ENCODE measurements around the gene DBH.

Gene DBH

DNA sequence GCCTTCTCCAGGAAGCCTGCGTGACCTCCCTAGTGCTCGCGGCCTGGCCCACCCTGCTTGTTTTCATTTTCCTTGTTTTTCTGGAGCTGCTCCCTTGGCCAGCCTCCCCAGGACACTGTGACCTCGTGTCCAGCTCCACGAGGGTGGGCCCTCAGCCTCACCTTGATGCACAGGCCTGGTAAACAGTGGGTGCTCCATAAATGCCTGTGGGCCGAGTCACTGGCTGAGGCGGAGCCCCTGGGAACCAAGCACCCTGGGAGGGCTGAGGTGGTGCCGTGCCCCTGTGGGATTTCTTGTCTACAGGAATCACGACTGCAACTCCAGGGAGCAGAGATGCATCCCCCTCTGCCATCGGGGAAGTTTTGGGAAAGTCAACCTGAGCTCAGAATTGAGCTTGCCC is 44.2 kb upstream of the DBH start:
- no peak overlapping the region for H3K4me3 ChIP-seq (ENCODE audit: low read length)
- TF ChIP-seq, protein P1, sequence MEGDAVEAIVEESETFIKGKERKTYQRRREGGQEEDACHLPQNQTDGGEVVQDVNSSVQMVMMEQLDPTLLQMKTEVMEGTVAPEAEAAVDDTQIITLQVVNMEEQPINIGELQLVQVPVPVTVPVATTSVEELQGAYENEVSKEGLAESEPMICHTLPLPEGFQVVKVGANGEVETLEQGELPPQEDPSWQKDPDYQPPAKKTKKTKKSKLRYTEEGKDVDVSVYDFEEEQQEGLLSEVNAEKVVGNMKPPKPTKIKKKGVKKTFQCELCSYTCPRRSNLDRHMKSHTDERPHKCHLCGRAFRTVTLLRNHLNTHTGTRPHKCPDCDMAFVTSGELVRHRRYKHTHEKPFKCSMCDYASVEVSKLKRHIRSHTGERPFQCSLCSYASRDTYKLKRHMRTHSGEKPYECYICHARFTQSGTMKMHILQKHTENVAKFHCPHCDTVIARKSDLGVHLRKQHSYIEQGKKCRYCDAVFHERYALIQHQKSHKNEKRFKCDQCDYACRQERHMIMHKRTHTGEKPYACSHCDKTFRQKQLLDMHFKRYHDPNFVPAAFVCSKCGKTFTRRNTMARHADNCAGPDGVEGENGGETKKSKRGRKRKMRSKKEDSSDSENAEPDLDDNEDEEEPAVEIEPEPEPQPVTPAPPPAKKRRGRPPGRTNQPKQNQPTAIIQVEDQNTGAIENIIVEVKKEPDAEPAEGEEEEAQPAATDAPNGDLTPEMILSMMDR (conservative IDR thresholded peaks at IDR 0.05; ENCODE audit: low read length), result no peak
- no peak for DNase-seq (ENCODE audit: low read depth)

- H3K4me3 ChIP-seq (ENCODE audit: low read length), result no peak overlapping the region
- TF ChIP-seq, protein P1 (conservative IDR thresholded peaks at IDR 0.05; ENCODE audit: low read length), result peak; percentile 9; the same call in 1 of the 2 replicates
- DNase-seq (ENCODE audit: low read depth), result no peak
These were observed 43.3 kb upstream of the DBH start for GRCh38 chr9:133592731-133593409.

DNA sequence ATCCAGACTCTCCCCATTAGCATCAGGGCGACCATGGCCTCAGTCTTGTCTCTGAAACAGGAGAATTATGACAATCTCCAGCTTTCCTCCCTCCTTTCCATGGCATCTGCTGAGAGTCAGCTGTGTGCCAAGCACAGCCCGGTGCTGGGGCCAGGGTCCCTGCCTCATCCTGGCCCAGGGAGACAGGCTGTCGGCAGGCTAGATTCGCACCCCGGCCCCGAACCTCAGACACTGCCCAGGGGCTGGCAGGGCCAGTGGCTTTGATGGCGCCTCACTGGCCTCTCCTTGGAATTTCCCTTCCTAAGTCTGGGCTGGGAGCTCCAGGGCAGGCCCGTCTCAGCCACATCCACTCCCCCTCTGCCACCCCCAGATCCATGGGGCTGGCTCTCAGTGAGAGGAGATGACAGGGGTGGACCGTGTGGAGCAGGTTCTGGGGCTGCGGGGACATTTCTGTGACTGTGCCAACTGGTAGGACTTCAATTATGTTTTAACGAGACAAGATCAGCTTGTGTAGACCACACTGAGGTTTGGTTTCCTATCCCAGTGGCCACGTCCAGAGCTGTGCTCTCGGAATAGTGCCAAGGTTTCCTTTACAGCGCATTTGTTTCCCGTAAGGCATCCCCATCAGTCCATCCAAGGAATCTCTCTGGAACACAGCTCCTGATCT is 42.4 kb upstream of the DBH start:
- DNase-seq (ENCODE audit: low read depth), result no peak
- TF ChIP-seq, protein P1 (conservative IDR thresholded peaks at IDR 0.05; ENCODE audit: low read length), result no peak
- H3K4me3 ChIP-seq (ENCODE audit: low read length), result no peak overlapping the region

DNA sequence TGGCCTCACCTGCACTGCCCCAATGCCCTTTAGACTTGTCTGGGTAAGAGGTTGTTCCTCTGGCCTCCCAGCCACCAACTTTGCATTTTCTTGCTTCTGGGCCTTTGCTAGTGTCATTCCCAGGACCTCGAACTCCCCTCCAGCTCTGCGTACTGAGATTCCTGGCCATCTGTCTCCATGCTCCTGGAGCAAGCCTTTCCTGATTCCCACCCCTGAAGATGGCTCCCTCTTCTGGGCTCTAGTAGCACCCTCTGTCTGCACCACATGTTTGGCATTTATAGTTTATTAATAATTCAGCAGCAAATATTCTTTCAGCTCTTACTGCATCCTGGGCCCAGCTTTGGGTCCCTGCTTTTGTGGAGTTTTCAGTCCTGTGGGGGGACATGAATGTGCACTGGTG is 41.9 kb upstream of the DBH start:
- TF ChIP-seq, protein P1 (conservative IDR thresholded peaks at IDR 0.05; ENCODE audit: low read length), result no peak
- H3K4me3 ChIP-seq (ENCODE audit: low read length), result no peak overlapping the region
- DNase-seq (ENCODE audit: low read depth), result no peak

- TF ChIP-seq, protein P1 (conservative IDR thresholded peaks at IDR 0.05; ENCODE audit: low read length), result no peak
- no peak overlapping the region for H3K4me3 ChIP-seq (ENCODE audit: low read length)
- no peak for DNase-seq (ENCODE audit: low read depth)
These were observed 40.3 kb upstream of the DBH start for GRCh38 chr9:133595910-133596309.

DNA sequence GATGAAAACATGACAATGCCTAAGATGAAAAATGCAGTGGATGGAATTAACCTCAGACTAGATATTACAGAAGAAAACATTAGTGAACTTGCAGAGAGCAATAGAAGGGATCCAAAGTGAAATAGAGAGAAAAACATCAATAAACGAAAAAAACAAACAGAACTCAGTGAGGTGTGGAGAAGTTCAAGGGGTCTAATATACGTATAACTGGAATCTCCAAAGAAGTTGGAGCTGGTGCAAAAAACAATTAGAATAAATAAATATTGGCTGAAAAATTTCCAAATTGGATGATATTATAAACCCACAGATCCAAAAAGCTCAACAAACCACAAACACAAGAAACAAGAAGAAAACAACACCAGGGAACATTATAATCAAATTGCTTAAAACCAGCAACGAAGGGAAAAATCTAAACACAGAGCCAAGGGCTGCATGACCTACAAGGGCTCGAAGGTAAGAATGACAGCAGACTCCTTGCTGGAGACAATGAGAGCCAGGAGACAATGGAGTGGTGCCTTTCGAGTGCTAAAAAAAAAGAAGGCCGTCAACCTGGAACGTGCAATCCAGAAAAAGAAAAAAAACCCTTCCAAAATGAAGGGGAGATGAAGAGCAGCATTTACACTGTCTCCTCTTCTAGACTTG is 38.7 kb upstream of the DBH start:
- H3K4me3 ChIP-seq (ENCODE audit: low read length), result no peak overlapping the region
- TF ChIP-seq, protein P1 (conservative IDR thresholded peaks at IDR 0.05; ENCODE audit: low read length), result no peak
- no peak for DNase-seq (ENCODE audit: low read depth)
